H1 (cell line): ENCODE data around the gene MED12L. TPM values are rescaled to one million over a fixed set of nuclear protein-coding genes. Genes with fewer than 3 reads are reported as not detected.

Source experiments
- CTCF ChIA-PET: fragments of 300-600 bp; sonication (Branson Sonifier 250); formaldehyde crosslinking; loops from one replicate; lab custom pipeline; 2021; ENCODE audit not compliant: partially characterized antibody; lab: Charles Lee
- POLR2A ChIA-PET: fragments of 300-600 bp; sonication (Branson Sonifier 250); formaldehyde crosslinking; loops from one replicate; lab custom pipeline; 2021; ENCODE audit warnings: inconsistent platforms; ENCODE audit not compliant: partially characterized antibody; lab: Charles Lee
- DNase-seq, 2 experiments: peaks; one replicate each; pipeline versions ENCODE4 v3.0.0 to v3.0.0-alpha.2; 2010 to 2022; ENCODE audit warnings: low spot score in 2 of 2, low read depth in 1 of 2, mixed read lengths in 1 of 2
- FAIRE-seq: peaks from 2 replicates; lab custom pipeline; 2011; peaks lifted over from hg19 to GRCh38; lab: Jason Lieb, UNC
- H2AFZ ChIP-seq: 2 replicates; pipeline ENCODE4 v1.8.1; 2012; ENCODE audit warnings: low read length, inconsistent platforms
- H2AK5ac ChIP-seq: 2 replicates; pipeline ENCODE4 v1.6.1; 2013; ENCODE audit warnings: low read depth, low read length
- H2BK120ac ChIP-seq: replicated peaks from 2 replicates; pipeline ENCODE3; 2013; ENCODE audit warnings: low read depth, low read length, inconsistent platforms
- H2BK12ac ChIP-seq: 2 replicates; pipeline ENCODE4 v1.6.1; 2013; ENCODE audit warnings: low read depth, low read length
- H2BK15ac ChIP-seq: 2 replicates; pipeline ENCODE4 v1.6.1; 2013; ENCODE audit warnings: low read length
- H2BK20ac ChIP-seq: 2 replicates; pipeline ENCODE4 v1.6.1; 2013; ENCODE audit warnings: low read length
- H2BK5ac ChIP-seq: 2 replicates; pipeline ENCODE4 v1.6.1; 2013; ENCODE audit warnings: low read depth, low read length
- H3K14ac ChIP-seq: 2 replicates; pipeline ENCODE4 v1.6.1; 2013; ENCODE audit warnings: inconsistent platforms; ENCODE audit not compliant: insufficient read length
- H3K18ac ChIP-seq: 2 replicates; pipeline ENCODE4 v1.6.1; 2013; ENCODE audit warnings: low read length; ENCODE audit errors: extremely low read depth
- H3K23ac ChIP-seq: 2 replicates; pipeline ENCODE4 v1.6.1; 2013; ENCODE audit warnings: inconsistent platforms; ENCODE audit not compliant: insufficient read length
- H3K23me2 ChIP-seq: 2 replicates; pipeline ENCODE4 v1.6.1; 2013; ENCODE audit warnings: low read depth, low read length
- H3K27ac ChIP-seq: 2 replicates; pipeline ENCODE4 v1.6.1; 2011; ENCODE audit warnings: low read depth, low read length, inconsistent platforms
- H3K27me3 ChIP-seq, 4 experiments: replicated peaks in 1 of 4; 1 replicate in 1 of 4; 2 replicates in 3 of 4; pipeline versions ENCODE4 v1.6.1 to v1.8.1; 2011 to 2013; ENCODE audit warnings: low read length in 3 of 4, mild to moderate bottlenecking in 3 of 4, inconsistent platforms in 2 of 4, mixed read lengths in 2 of 4, moderate library complexity in 1 of 4; ENCODE audit not compliant: control insufficient read depth in 3 of 4, insufficient read depth in 3 of 4; ENCODE audit errors: extremely low read depth in 1 of 4
- H3K36me3 ChIP-seq, 4 experiments: 2 replicates each; pipeline versions ENCODE4 v1.6.1 to v1.8.1; 2011 to 2013; ENCODE audit warnings: mild to moderate bottlenecking in 4 of 4, low read length in 3 of 4, moderate library complexity in 2 of 4, control low read depth in 1 of 4, inconsistent platforms in 1 of 4; ENCODE audit not compliant: insufficient read depth in 4 of 4, control insufficient read depth in 2 of 4
- H3K4ac ChIP-seq: replicated peaks from 2 replicates; pipeline ENCODE3; 2013; ENCODE audit warnings: low read length, low read depth, mixed read lengths, inconsistent platforms; ENCODE audit not compliant: insufficient read length
- H3K4me1 ChIP-seq, 4 experiments: replicated peaks in 1 of 4; 1 replicate in 1 of 4; 2 replicates in 3 of 4; pipeline versions ENCODE4 v1.6.1 to v1.8.1; 2011 to 2013; ENCODE audit warnings: low read length in 3 of 4, inconsistent platforms in 2 of 4, mixed read lengths in 1 of 4; ENCODE audit not compliant: insufficient read depth in 4 of 4, control insufficient read depth in 3 of 4
- H3K4me2 ChIP-seq, 2 experiments: 2 replicates each; pipeline versions ENCODE4 v1.6.1 to v1.8.1; 2011 to 2013; ENCODE audit warnings: low read depth in 2 of 2, low read length in 2 of 2, control low read depth in 1 of 2, inconsistent platforms in 1 of 2, mild to moderate bottlenecking in 1 of 2; ENCODE audit not compliant: insufficient read depth in 1 of 2
- H3K4me3 ChIP-seq, 4 experiments: fragments of 200-600, 300-600 bp in 1 of 4; sonication (generic), shearing (Covaris generic), sonication (Bioruptor Twin) in 1 of 4; 2 replicates each; pipeline versions ENCODE4 v1.5.1 to v1.8.1; 2011 to 2016; ENCODE audit warnings: low read length in 4 of 4, low read depth in 3 of 4, control low read depth in 2 of 4, inconsistent platforms in 2 of 4, mild to moderate bottlenecking in 2 of 4, mixed read lengths in 1 of 4, moderate library complexity in 1 of 4; ENCODE audit not compliant: insufficient read depth in 2 of 4; ENCODE audit errors: extremely low read depth in 1 of 4
- H3K56ac ChIP-seq: replicated peaks from 2 replicates; pipeline ENCODE3; 2013; ENCODE audit warnings: low read depth, mild to moderate bottlenecking, mixed read lengths, low read length, inconsistent platforms; ENCODE audit not compliant: insufficient read length
- H3K79me1 ChIP-seq: 2 replicates; pipeline ENCODE4 v1.6.1; 2013; ENCODE audit warnings: low read depth, low read length, control low read depth
- H3K79me2 ChIP-seq, 2 experiments: 2 replicates each; pipeline versions ENCODE4 v1.6.1 to v1.8.1; 2012 to 2013; ENCODE audit warnings: low read length in 2 of 2, mild to moderate bottlenecking in 2 of 2, inconsistent platforms in 1 of 2; ENCODE audit not compliant: insufficient read depth in 2 of 2, control insufficient read depth in 1 of 2
- H3K9ac ChIP-seq, 4 experiments: replicated peaks in 1 of 4; 1 replicate in 1 of 4; 2 replicates in 3 of 4; pipeline versions ENCODE4 v1.6.1 to v1.8.1; 2011 to 2013; ENCODE audit warnings: low read depth in 3 of 4, low read length in 3 of 4, control low read depth in 2 of 4, mild to moderate bottlenecking in 2 of 4, moderate library complexity in 2 of 4, inconsistent platforms in 1 of 4; ENCODE audit errors: extremely low read depth in 1 of 4
- H3K9me3 ChIP-seq, 2 experiments: 2 replicates each; pipeline versions ENCODE4 v1.6.1 to v1.8.1; 2012 to 2013; ENCODE audit warnings: mild to moderate bottlenecking in 2 of 2, moderate library complexity in 2 of 2, control low read depth in 1 of 2, inconsistent platforms in 1 of 2, low read depth in 1 of 2, low read length in 1 of 2, mixed read lengths in 1 of 2; ENCODE audit not compliant: insufficient read depth in 2 of 2
- H4K20me1 ChIP-seq, 2 experiments: replicated peaks in 1 of 2; 2 replicates each; pipeline versions ENCODE3 to v1.8.1; 2011 to 2013; ENCODE audit warnings: inconsistent platforms in 2 of 2, low read length in 2 of 2, mild to moderate bottlenecking in 1 of 2; ENCODE audit not compliant: insufficient read depth in 2 of 2, control insufficient read depth in 1 of 2
- H4K5ac ChIP-seq: 2 replicates; pipeline ENCODE4 v1.6.1; 2013; ENCODE audit warnings: low read length, low read depth, mixed read lengths, inconsistent platforms; ENCODE audit not compliant: insufficient read length
- H4K8ac ChIP-seq: 2 replicates; pipeline ENCODE4 v1.8.0; 2013; ENCODE audit warnings: mild to moderate bottlenecking, moderate library complexity, low read length, inconsistent platforms; ENCODE audit not compliant: insufficient read depth; ENCODE audit errors: extremely low read depth
- H4K91ac ChIP-seq: replicated peaks from 2 replicates; pipeline ENCODE3; 2013; ENCODE audit warnings: low read length, mixed read lengths, inconsistent platforms; ENCODE audit not compliant: insufficient read length
- BCL11A ChIP-seq, 2 experiments: IDR thresholded peaks; one replicate each; pipeline ENCODE4 v1.6.1; 2011; ENCODE audit warnings: low read depth in 2 of 2, low read length in 2 of 2, mild to moderate bottlenecking in 2 of 2
- SP2 ChIP-seq: IDR thresholded peaks from 2 replicates; pipeline ENCODE4 v1.6.1; 2012; ENCODE audit warnings: mild to moderate bottlenecking, low read length, inconsistent platforms
- WGBS, 2 experiments: shearing (Covaris generic) in 1 of 2; methylation state at CpG; one replicate each; pipeline versions ENCODE4 v1.1.6 to v1.1.7; 2013 to 2015; ENCODE audit warnings: low lambda C conversion rate in 2 of 2, mixed read lengths in 2 of 2, inconsistent platforms in 1 of 2, low coverage in 1 of 2, missing lambda C conversion rate in 1 of 2; ENCODE audit not compliant: insufficient replicate concordance in 2 of 2, insufficient coverage in 1 of 2, insufficient read length in 1 of 2; ENCODE audit errors: extremely low coverage in 1 of 2, missing lambda C conversion rate in 1 of 2; 5-methylcytosine and 5-hydroxymethylcytosine counted together
- polyA plus RNA-seq, 7 experiments: library from polyadenylated mRNA; depleted of rRNA in 3 of 7; stranded (reverse) in 5 of 7; unstranded in 2 of 7; fragments of >200 nt in 5 of 7; fragments of 200-250 nt in 2 of 7; gene quantifications; 1 replicate in 5 of 7; 2 replicates in 1 of 7; 4 replicates in 1 of 7; pipeline versions ENCODE4 v1.2.1 to v1.2.3, GENCODE V29; 2011 to 2013; ENCODE audit warnings: missing spikeins in 2 of 7, mixed read lengths in 2 of 7
- total RNA-seq: library from RNA; stranded (reverse); fragmentation: NEBNext Ultra II Directional; extraction: Animal tissue kit (Norgen Biotek cat#: 25700); gene quantifications from 2 replicates; pipeline ENCODE4 v1.2.1, GENCODE V29; 2021

MED12L gene
- total and polyA plus RNA-seq, 2 of the 8 experiments (the other 6 are each of a cell fraction or from before 2014, with no cell fraction given) = 3.6 to 26.2 TPM

DNA sequence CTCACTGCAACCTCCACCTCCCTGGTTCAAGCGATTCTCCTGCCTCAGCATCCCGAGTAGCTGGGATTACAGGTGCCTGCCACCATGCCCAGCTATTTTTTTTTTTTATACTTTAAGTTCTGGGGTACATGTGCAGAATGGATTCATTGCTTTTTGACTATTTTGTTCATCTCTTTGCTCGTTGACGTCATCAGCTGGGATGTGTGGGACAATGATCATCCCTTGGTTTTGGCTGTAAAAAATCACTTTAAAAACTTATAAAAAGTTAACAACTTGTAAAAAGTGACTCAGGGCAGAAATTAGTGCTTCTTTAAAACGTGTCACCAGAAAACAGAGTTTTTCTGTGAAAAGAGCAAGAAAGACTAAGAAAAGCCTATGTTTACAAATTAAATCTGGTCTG, 337.6 kb downstream of the MED12L start:
- no peak overlapping the region for H2BK120ac ChIP-seq
- H3K36me3 ChIP-seq = no peaks in the 10 kb centered on the region
- H3K79me2 ChIP-seq = no peaks in the 10 kb centered on the region
- H3K56ac ChIP-seq = no peak overlapping the region
- H2BK5ac ChIP-seq = no peak overlapping the region
- no peak overlapping the region for H2AFZ ChIP-seq
- 91% methylated on average over 5 of the region's 5 CpGs; no CpG with 5 or more reads in 1 of the 2 experiments for WGBS, 2 experiments
- DNase-seq (no peak), FAIRE-seq (no peak)
- H3K23ac ChIP-seq = no peak overlapping the region
- no peak overlapping the region for H2AK5ac ChIP-seq
- H3K79me1 ChIP-seq = no peaks in the 10 kb centered on the region; the same call in 1 of the 2 replicates
- no peaks in the 10 kb centered on the region for H3K9me3 ChIP-seq
- no peak overlapping the region for H3K4me3 ChIP-seq
- no peaks in the 10 kb centered on the region for H4K20me1 ChIP-seq
- no peak overlapping the region for H2BK15ac ChIP-seq
- no peak overlapping the region for H4K91ac ChIP-seq
- no peak overlapping the region for H3K4ac ChIP-seq
- CTCF ChIA-PET = interaction anchor here (0.6 to 1.7 kb wide), 3 partner anchors 12 to 122 kb away, joined by 3 to 5 read pairs (median 5); no protein-coding TSS in a partner anchor
- H2BK12ac ChIP-seq = no peak overlapping the region
- H3K14ac ChIP-seq = no peak overlapping the region
- peaks cover 0 to 8% (median 6%) of the 10 kb centered on the region in 4 experiments; a peak in 3 of 7 replicates for H3K4me1 ChIP-seq
- no peak overlapping the region for H2BK20ac ChIP-seq
- no peak overlapping the region for H3K18ac ChIP-seq
- H3K27ac ChIP-seq = no peak overlapping the region
- H4K8ac ChIP-seq = no peak overlapping the region
- no peak overlapping the region for H3K4me2 ChIP-seq
- TF ChIP-seq BCL11A (IDR thresholded peaks at IDR 0.05; ENCODE audit: low read depth in 2 of 2, low read length in 2 of 2) = no peak
- no peak for TF ChIP-seq SP2
- H3K27me3 ChIP-seq = no peaks in the 10 kb centered on the region
- POLR2A ChIA-PET = interaction anchor here (0.6 kb wide), 1 partner anchor 1984 kb away, joined by 4 read pairs; no protein-coding TSS in a partner anchor
- no peak overlapping the region for H4K5ac ChIP-seq
- H3K9ac ChIP-seq = no peak overlapping the region
- H3K23me2 ChIP-seq = no peaks in the 10 kb centered on the region
